Thyroid gland (tissue), 4 donors: ENCODE measurements around the gene AK8.

Source experiments
- CTCF ChIP-seq, 6 experiments: fragments of 200-600 bp in 3 of 6; fragments of 450-650 bp in 3 of 6; sonication (generic) in 3 of 6; IDR thresholded peaks; one replicate each; pipeline ENCODE4 v1.5.1; 2016 to 2019; ENCODE audit warnings: antibody characterized with exemption in 6 of 6, mild to moderate bottlenecking in 2 of 6, inconsistent platforms in 1 of 6, moderate library complexity in 1 of 6
- POLR2A ChIP-seq, 2 donors: fragments of 450-650 bp; IDR thresholded peaks; one replicate each; pipeline ENCODE4 v1.6.1; 2017; ENCODE audit warnings: antibody characterized with exemption in 2 of 2, mild to moderate bottlenecking in 2 of 2, moderate library complexity in 1 of 2

GRCh38 chr9:132881826-132882225, 3.7 kb upstream of the AK8 start:
- TF ChIP-seq CTCF (IDR thresholded peaks at IDR 0.05) (no peak), POLR2A (IDR thresholded peaks at IDR 0.05) (no peak)
